ENCODE data around the gene MITF. TPM values are rescaled to one million over a fixed set of nuclear protein-coding genes. Genes with fewer than 3 reads are reported as not detected.

The MITF gene
- total RNA-seq, 1 donor from 2014 or later = 5.7 TPM

DNA sequence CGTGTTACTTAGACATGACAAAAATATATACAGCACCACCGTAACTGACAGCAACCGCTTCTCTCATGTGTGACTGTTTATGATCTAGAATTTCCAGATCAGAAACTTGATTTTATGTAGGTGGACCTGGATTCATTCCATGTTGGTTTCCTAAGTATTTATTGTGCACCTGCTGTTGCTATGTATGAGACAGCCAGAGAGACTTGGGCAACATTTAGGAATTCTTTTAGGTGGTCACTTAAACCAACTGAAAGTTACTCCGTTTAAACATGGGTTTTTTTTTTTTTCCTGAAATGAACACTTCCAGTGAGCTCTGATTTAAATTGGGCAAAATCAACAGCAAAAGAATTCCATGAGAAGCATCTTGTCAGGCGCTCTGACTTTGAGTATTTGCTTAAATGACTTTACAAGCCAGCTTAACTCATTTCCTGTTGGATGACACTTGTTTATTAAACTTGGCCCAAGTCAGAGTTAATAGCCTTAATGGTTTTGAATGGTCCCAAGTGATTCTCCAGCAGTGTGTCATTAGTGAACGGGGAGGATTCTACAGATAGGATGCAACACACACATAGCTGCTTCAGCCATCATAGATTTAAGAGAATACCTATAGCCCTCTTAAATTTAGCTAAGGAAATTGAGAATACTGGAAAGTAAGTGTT lies 31.8 kb downstream of the MITF start:
- Mint-ChIP-seq H3K9me3 (ENCODE audit: low read depth) (no peaks in the 10 kb centered on the region), H3K4me1 (ENCODE audit: low read depth) (peaks cover 32% of the 10 kb centered on the region), H3K4me3 (ENCODE audit: unreplicated experiment) (no peak overlapping the region), H3K27me3 (ENCODE audit: low read depth) (no peaks in the 10 kb centered on the region), H3K27ac (ENCODE audit: unreplicated experiment) (no peak overlapping the region), H3K36me3 (ENCODE audit: low read depth) (peaks cover 1% of the 10 kb centered on the region)
- TF ChIP-seq, protein P1, sequence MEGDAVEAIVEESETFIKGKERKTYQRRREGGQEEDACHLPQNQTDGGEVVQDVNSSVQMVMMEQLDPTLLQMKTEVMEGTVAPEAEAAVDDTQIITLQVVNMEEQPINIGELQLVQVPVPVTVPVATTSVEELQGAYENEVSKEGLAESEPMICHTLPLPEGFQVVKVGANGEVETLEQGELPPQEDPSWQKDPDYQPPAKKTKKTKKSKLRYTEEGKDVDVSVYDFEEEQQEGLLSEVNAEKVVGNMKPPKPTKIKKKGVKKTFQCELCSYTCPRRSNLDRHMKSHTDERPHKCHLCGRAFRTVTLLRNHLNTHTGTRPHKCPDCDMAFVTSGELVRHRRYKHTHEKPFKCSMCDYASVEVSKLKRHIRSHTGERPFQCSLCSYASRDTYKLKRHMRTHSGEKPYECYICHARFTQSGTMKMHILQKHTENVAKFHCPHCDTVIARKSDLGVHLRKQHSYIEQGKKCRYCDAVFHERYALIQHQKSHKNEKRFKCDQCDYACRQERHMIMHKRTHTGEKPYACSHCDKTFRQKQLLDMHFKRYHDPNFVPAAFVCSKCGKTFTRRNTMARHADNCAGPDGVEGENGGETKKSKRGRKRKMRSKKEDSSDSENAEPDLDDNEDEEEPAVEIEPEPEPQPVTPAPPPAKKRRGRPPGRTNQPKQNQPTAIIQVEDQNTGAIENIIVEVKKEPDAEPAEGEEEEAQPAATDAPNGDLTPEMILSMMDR (IDR thresholded peaks at IDR 0.05) = no peak
- DNase-seq (ENCODE audit: low spot score) = no peak

DNA sequence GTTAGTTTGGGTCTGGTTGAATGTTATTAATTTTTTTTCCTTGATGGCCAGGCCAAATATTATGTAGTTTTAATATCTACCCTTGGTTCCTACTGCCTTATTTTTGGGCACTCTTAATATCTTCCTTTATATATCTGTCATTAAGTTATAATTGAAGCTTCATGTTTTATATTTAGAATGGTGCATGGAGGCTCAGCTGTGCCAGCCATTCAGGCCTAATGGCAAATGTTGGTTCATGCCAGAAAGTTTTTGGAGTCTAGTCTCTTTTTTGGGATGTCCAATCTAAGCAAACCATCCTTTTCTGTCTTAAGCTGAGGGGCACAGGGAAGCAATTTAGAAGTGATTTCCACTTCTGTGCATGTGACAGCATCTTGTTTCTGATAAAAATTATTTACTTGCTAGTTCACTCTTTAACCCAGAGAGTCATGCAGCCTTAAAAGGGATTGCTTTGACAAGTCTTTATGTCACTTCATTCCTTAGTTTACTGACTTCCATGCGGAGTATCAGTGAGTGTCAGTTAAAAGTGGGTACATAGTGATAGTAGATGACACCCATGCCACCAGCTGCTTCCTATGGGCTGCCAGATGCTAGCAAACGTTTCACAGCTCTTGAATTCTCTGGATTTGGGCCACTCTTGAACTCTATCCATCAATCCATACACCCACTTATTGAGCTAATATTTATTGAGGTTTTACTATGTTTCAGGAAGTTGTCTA lies 33.0 kb downstream of the MITF start:
- TF ChIP-seq, protein P1 (IDR thresholded peaks at IDR 0.05) = no peak
- no peaks in the 10 kb centered on the region for H3K9me3 Mint-ChIP-seq (ENCODE audit: low read depth)
- no peak for DNase-seq (ENCODE audit: low spot score)
- no peak overlapping the region for H3K4me3 Mint-ChIP-seq (ENCODE audit: unreplicated experiment)
- H3K27ac Mint-ChIP-seq (ENCODE audit: unreplicated experiment) = no peak overlapping the region
- H3K36me3 Mint-ChIP-seq (ENCODE audit: low read depth) = peaks cover 1% of the 10 kb centered on the region
- no peaks in the 10 kb centered on the region for H3K27me3 Mint-ChIP-seq (ENCODE audit: low read depth)
- H3K4me1 Mint-ChIP-seq (ENCODE audit: low read depth) = peaks cover 38% of the 10 kb centered on the region

DNA sequence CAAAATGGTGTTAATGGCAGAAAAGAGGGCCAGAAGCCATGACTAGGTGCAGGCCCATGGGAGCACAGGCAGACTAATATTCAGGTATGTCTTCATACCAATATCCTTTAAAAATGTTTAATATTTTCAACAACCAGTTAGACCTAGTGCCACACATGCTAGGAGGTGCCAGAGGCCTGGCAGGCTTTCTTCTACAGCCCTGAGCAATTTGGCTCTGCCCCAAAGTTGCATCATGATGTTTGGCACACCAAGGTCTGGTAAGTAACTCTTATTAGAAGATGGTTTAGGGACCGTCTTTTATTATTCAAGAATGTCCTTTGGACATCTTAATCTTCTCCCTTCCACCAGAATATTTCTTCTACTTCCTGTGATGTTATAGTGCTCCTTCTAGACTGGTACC lies 34.8 kb downstream of the MITF start:
- Mint-ChIP-seq H3K4me3 (ENCODE audit: unreplicated experiment) (no peak overlapping the region), H3K9me3 (ENCODE audit: low read depth) (peaks cover 4% of the 10 kb centered on the region), H3K27me3 (ENCODE audit: low read depth) (no peaks in the 10 kb centered on the region), H3K27ac (ENCODE audit: unreplicated experiment) (no peak overlapping the region), H3K36me3 (ENCODE audit: low read depth) (peaks cover 3% of the 10 kb centered on the region), H3K4me1 (ENCODE audit: low read depth) (peaks cover 42% of the 10 kb centered on the region)
- TF ChIP-seq, protein P1 (IDR thresholded peaks at IDR 0.05) = no peak
- DNase-seq (ENCODE audit: low spot score) = no peak

GRCh38 chr3:69775751-69776150 lies 36.5 kb downstream of the MITF start:
- TF ChIP-seq, protein P1 (IDR thresholded peaks at IDR 0.05) = no peak
- Mint-ChIP-seq H3K36me3 (ENCODE audit: low read depth) (peaks cover 3% of the 10 kb centered on the region), H3K4me1 (ENCODE audit: low read depth) (peaks cover 29% of the 10 kb centered on the region), H3K27me3 (ENCODE audit: low read depth) (no peaks in the 10 kb centered on the region), H3K9me3 (ENCODE audit: low read depth) (peaks cover 4% of the 10 kb centered on the region), H3K27ac (ENCODE audit: unreplicated experiment) (no peak overlapping the region), H3K4me3 (ENCODE audit: unreplicated experiment) (no peak overlapping the region)
- DNase-seq (ENCODE audit: low spot score) = no peak

DNA sequence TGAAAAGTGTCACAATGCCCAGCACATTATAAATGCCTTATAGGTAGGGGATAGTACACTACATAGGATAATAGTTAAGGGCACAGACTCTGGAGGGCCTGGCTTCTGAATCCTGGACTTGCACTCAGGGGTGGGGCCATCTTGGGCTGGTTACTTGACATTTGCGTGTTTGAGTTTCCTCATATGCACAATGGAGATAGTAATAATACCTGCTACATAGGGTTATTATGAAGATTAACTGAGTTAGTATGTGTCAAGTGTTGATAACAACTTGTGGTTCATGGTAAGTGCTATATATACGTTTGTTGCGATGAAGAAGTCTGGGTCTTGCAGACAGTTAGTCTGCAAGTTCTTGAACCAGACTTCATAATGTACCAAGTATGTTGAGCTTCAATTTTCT lies 37.0 kb downstream of the MITF start:
- TF ChIP-seq, protein P1 (IDR thresholded peaks at IDR 0.05) = no peak
- Mint-ChIP-seq H3K27ac (ENCODE audit: unreplicated experiment) (no peak overlapping the region), H3K4me1 (ENCODE audit: low read depth) (peaks cover 23% of the 10 kb centered on the region), H3K4me3 (ENCODE audit: unreplicated experiment) (no peak overlapping the region), H3K36me3 (ENCODE audit: low read depth) (peaks cover 3% of the 10 kb centered on the region), H3K9me3 (ENCODE audit: low read depth) (peaks cover 4% of the 10 kb centered on the region), H3K27me3 (ENCODE audit: low read depth) (no peaks in the 10 kb centered on the region)
- no peak for DNase-seq (ENCODE audit: low spot score)
